Frontal cortex (tissue), 4 donors: ENCODE results near the gene NSA2. TPM values are rescaled to one million over a fixed set of nuclear protein-coding genes. Genes with fewer than 3 reads are reported as not detected.
"Not testable (repeated sequence)": the region's sequence is repeated elsewhere in the genome, so short reads cannot be mapped to it uniquely, and the experiment has no call there.

Source experiments
- DNase-seq, 2 donors: peaks; one replicate each; pipeline ENCODE4 v3.0.0; 2012; ENCODE audit warnings: low spot score in 2 of 2
- FAIRE-seq: peaks from 2 replicates; lab custom pipeline; 2012; peaks lifted over from hg19 to GRCh38; lab: Jason Lieb, UNC
- total RNA-seq: library from RNA; depleted of rRNA; stranded (reverse); fragments of >200 nt; gene quantifications from one replicate; pipeline ENCODE4 v1.2.3, GENCODE V29; 2014
- donor health status: control.
- donor health status: control.
- donor health status: control.

NSA2 gene
- total RNA-seq: 72.2 TPM

DNA sequence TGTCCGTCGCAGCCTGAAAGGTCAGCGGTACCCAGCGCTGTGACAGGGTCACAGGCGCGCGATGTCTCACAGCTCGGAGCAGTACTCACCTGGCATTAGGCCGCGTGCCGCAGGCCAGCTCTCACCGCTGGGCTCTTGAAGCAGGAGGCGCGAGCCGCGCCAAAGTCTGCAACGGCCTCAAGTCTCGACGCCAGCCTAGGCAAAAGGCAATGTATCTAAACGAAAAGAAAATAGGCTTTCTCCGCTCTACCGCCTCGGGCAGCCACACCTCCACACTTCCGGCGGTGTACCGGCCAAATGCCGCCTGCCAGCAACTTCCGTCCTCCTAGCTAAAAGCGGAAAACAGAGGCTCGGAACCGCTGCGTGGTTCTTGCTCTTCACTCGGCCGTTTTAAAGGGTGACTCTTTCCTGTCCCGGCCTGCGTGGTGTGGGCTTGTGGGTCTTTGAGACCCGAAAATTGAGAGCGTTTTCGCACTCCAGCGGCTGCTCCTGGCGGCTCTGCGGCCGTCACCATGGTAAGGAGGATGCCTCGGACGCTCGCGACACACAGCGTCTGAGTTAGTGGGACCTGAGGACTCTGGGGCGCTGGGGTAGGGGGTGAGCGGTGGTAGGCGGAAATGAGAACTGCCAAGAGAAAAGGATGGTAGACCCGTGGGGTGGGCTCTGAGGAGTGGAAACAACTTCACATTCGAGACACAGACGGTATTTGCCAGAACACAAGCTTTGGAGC lies at the start of gene NSA2, which contains the start of gene GFM2:
TSS of gene NSA2 (plus strand) at position 401 of the 730 bp plus-strand sequence. CDS start at position 513, 112 bp downstream.
TSS of gene GFM2 (minus strand) at position 269 of the 730 bp plus-strand sequence. CDS start 3,375 bp downstream, outside the sequence.
- no peak for FAIRE-seq
- peak; percentile 60 to 75 for DNase-seq

GRCh38 chr5:74717596-74717995 lies 49.5 kb upstream of the NSA2 start:
- DNase-seq: no peak
- FAIRE-seq: no peak

- no peak for FAIRE-seq
- no peak for DNase-seq
These were observed 44.8 kb upstream of the NSA2 start for GRCh38 chr5:74722271-74722670.

- FAIRE-seq (no peak), DNase-seq (no peak)
These were observed 41.7 kb upstream of the NSA2 start for GRCh38 chr5:74725331-74725730.

DNA sequence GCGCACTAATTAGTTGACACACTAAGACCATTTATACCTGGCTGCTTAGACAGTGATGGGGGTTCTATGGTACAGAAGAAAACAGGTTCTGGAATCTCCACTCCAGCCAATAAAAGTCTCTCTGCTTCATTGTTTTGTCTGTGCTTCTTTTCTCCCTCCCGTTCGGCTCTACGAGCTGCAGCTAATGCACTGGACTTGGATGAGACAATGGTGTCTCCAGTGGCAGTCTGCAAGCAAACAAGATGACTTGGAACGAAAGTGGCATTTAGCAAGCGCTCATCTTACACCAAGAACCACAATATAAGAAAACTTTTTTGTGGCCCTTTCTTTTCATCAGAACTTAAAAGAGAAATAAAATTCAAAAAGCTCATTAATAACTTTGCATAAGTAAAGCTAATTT lies 30.3 kb upstream of the NSA2 start:
- DNase-seq: no peak
- no peak for FAIRE-seq

DNA sequence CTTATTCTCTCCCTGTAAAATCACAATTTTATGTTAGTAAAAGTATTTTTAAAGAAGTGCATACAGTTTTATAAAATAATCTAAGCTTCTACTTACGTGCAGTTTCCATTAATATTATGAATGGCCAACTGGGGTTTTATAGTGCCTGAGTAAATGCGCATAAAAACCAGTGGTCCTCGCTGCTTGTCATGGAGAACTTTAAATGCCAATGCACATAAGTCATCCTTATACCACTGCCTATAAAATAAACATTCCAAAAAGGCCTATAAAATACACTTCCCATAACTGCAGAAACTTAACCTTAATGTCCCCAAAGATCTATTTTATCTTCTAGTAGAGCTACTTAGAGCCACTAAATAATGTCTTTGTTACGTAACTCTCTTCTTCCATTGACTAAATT lies 28.6 kb upstream of the NSA2 start:
- no peak for FAIRE-seq
- DNase-seq: no peak

GRCh38 chr5:74748742-74749141 lies 18.3 kb upstream of the NSA2 start:
- DNase-seq: not testable (repeated sequence)
- peak; percentile 10 for FAIRE-seq

DNA sequence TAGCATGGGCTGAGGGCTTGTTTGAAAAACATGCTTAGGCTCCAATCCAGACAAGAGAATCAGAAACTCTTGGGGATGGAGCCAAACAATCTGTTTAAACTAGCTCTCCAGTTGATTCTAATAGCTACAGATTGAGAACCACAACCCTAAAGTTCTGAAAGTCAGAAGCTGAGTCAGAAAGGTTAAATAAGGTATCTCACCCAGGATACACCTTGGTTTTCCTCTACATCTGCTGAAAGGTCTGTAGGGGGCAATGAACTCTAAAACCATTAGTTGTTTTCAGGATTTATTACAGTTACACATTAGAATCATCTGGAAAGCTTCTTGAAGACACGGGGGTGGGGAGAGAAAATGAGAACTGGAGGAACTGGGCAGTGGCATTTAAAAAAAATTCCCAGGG lies 5.8 kb upstream of the NSA2 start:
- DNase-seq (no peak), FAIRE-seq (no peak)

- FAIRE-seq (no peak), DNase-seq (no peak)
These were observed 4.5 kb upstream of the NSA2 start for GRCh38 chr5:74762599-74762998.

- FAIRE-seq: no peak
- DNase-seq: no peak
These were observed 3.5 kb upstream of the NSA2 start for GRCh38 chr5:74763504-74763903.

DNA sequence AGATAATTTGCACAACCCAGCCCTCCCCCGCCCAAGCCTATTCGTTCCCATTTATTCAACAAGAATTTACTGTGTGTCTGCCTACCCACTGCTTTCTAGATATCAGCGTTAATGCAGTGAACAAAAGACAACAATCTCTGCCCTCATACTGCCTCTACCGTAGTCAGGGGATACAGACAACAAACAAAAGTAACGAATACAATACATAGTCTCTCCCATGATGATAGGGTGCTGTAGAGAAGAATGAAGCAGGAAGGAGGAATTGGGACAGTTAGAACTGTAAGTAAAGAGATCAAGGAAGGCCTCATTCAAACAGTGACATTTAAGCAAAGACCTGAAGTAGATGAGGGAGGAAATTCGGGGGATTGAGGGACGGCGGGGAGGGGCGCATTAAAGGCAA lies 1.8 kb upstream of the NSA2 start:
- FAIRE-seq (no peak), DNase-seq (no peak)

GRCh38 chr5:74765929-74766328 lies 1.1 kb upstream of the NSA2 start:
- DNase-seq: no peak
- no peak for FAIRE-seq

GRCh38 chr5:74766418-74766848 lies 616 bp upstream of the NSA2 start:
- peak in 1 of 2 donors; percentile 47 for DNase-seq

GRCh38 chr5:74767579-74767913 lies 497 bp downstream of the NSA2 start:
- FAIRE-seq (no peak), DNase-seq (peak in 1 of 2 donors; percentile 17)

More at GRCh38 chr5:74766418-74766848, 616 bp upstream of the NSA2 start:
- FAIRE-seq: no peak

- no peak for FAIRE-seq
- no peak for DNase-seq
These were observed 5.3 kb downstream of the NSA2 start for GRCh38 chr5:74772359-74772758.

GRCh38 chr5:74778609-74779008 lies 11.6 kb downstream of the NSA2 start:
- no peak for DNase-seq
- no peak for FAIRE-seq

GRCh38 chr5:74786851-74787250 lies 19.8 kb downstream of the NSA2 start:
- DNase-seq: no peak
- no peak for FAIRE-seq

- DNase-seq: no peak
- FAIRE-seq: no peak
These were observed 20.4 kb downstream of the NSA2 start for GRCh38 chr5:74787424-74787823.

- DNase-seq: not testable (repeated sequence)
- peak; percentile 8 for FAIRE-seq
These were observed 24.6 kb downstream of the NSA2 start for GRCh38 chr5:74791669-74792068.

- FAIRE-seq: no peak
- no peak for DNase-seq
These were observed 32.2 kb downstream of the NSA2 start for GRCh38 chr5:74798977-74799911.

GRCh38 chr5:74801197-74801596 lies 34.1 kb downstream of the NSA2 start:
- DNase-seq: no peak
- no peak for FAIRE-seq
